ENCODE measurements around the gene KL.

The KL gene

GRCh38 chr13:33115274-33115673 is 99.1 kb downstream of the KL start:
- DNase-seq, result no peak

All from NCI-H1417 (cell line).